Measurements from ENCODE around the gene HOXA6. TPM values are rescaled to one million over a fixed set of nuclear protein-coding genes. Genes with fewer than 3 reads are reported as not detected.

The HOXA6 gene
- total RNA-seq, 1 experiment from 2014 or later, result 5.1 TPM

- no peak for DNase-seq (ENCODE audit: low spot score)
- in situ Hi-C loops (cut with HindIII; ENCODE audit: low sequenced_read_pairs), result no loop called here
Observed at GRCh38 chr7:27130540-27131389, 16.8 kb downstream of the HOXA6 start, which contains the start of gene HOXA4. TSS of gene HOXA4 (minus strand) at chr7:27130757. CDS start at chr7:27130733, 24 bp downstream.

GRCh38 chr7:27129729-27130539 is 17.6 kb downstream of the HOXA6 start:
- in situ Hi-C loops (cut with HindIII; ENCODE audit: low sequenced_read_pairs), result loop anchor here (5.0 kb wide), 1 partner anchor 32 kb away; no protein-coding TSS in a partner anchor
- DNase-seq (ENCODE audit: low spot score), result no peak

- DNase-seq (ENCODE audit: low spot score), result no peak
- in situ Hi-C loops (cut with HindIII; ENCODE audit: low sequenced_read_pairs), result loop anchor here (5.0 kb wide), 1 partner anchor 33 kb away; no protein-coding TSS in a partner anchor
Observed at GRCh38 chr7:27128776-27129728, 18.5 kb downstream of the HOXA6 start.

GRCh38 chr7:27128034-27128433 is 19.5 kb downstream of the HOXA6 start:
- in situ Hi-C loops (cut with HindIII; ENCODE audit: low sequenced_read_pairs), result loop anchor here (5.0 kb wide), 1 partner anchor 34 kb away; no protein-coding TSS in a partner anchor
- no peak for DNase-seq (ENCODE audit: low spot score)

GRCh38 chr7:27126596-27127327 is 20.8 kb downstream of the HOXA6 start:
- in situ Hi-C loops (cut with HindIII; ENCODE audit: low sequenced_read_pairs), result loop anchor here (5.0 kb wide), 1 partner anchor 36 kb away; no protein-coding TSS in a partner anchor
- DNase-seq (ENCODE audit: low spot score), result no peak

GRCh38 chr7:27125986-27126394 is 21.6 kb downstream of the HOXA6 start:
- in situ Hi-C loops (cut with HindIII; ENCODE audit: low sequenced_read_pairs), result loop anchor here (5.0 kb wide), 1 partner anchor 36 kb away; no protein-coding TSS in a partner anchor

GRCh38 chr7:27124902-27125689 is 22.5 kb downstream of the HOXA6 start:
- no peak for DNase-seq (ENCODE audit: low spot score)
- in situ Hi-C loops (cut with HindIII; ENCODE audit: low sequenced_read_pairs), result loop anchor here (5.0 kb wide), 1 partner anchor 37 kb away; no protein-coding TSS in a partner anchor

More at GRCh38 chr7:27125986-27126394, 21.6 kb downstream of the HOXA6 start:
- DNase-seq (ENCODE audit: low spot score), result no peak

- in situ Hi-C loops (cut with HindIII; ENCODE audit: low sequenced_read_pairs), result no loop called here
- DNase-seq (ENCODE audit: low spot score), result no peak
Observed at GRCh38 chr7:27124096-27124901, 23.3 kb downstream of the HOXA6 start.

GRCh38 chr7:27123477-27124053 is 24.0 kb downstream of the HOXA6 start:
- no peak for DNase-seq (ENCODE audit: low spot score)
- in situ Hi-C loops (cut with HindIII; ENCODE audit: low sequenced_read_pairs), result no loop called here

- no peak for DNase-seq (ENCODE audit: low spot score)
- in situ Hi-C loops (cut with HindIII; ENCODE audit: low sequenced_read_pairs), result no loop called here
Observed at GRCh38 chr7:27123007-27123476, 24.5 kb downstream of the HOXA6 start.

- in situ Hi-C loops (cut with HindIII; ENCODE audit: low sequenced_read_pairs), result no loop called here
- no peak for DNase-seq (ENCODE audit: low spot score)
Observed at GRCh38 chr7:27122077-27122910, 25.3 kb downstream of the HOXA6 start.

- DNase-seq (ENCODE audit: low spot score), result no peak
- in situ Hi-C loops (cut with HindIII; ENCODE audit: low sequenced_read_pairs), result no loop called here
Observed at GRCh38 chr7:27121684-27122076, 25.9 kb downstream of the HOXA6 start.

- DNase-seq (ENCODE audit: low spot score), result no peak
- in situ Hi-C loops (cut with HindIII; ENCODE audit: low sequenced_read_pairs), result loop anchor here (5.0 kb wide), 1 partner anchor 262 kb away; no protein-coding TSS in a partner anchor
Observed at GRCh38 chr7:27119412-27119911, 28.1 kb downstream of the HOXA6 start.

GRCh38 chr7:27118580-27118979 is 29.0 kb downstream of the HOXA6 start:
- in situ Hi-C loops (cut with HindIII; ENCODE audit: low sequenced_read_pairs), result loop anchor here (5.0 kb wide), 1 partner anchor 261 kb away; no protein-coding TSS in a partner anchor
- no peak for DNase-seq (ENCODE audit: low spot score)

All from G401 (cell line).